ENCODE data around the gene TULP1. TPM values are rescaled to one million over a fixed set of nuclear protein-coding genes. Genes with fewer than 3 reads are reported as not detected.

The TULP1 gene
- total and polyA plus RNA-seq, 4 donors: not detected

DNA sequence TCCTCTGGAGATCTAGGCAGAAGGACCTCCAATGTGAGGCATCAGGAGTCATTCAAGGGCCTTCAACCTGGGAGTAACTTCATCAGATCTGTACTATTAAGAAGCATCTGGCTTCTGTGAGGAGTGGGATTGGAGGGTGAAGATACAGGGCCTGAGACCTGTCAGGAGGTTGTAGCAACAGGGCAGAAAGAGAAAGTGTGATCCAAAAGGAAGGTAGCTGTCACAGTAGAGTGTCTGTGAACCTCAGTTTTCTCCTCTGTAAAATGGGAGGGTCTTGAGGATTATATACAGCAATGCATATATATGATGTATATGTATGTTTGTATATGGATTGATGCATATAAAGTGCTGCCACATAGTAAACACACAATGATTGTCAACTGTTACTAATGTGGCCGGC lies 47.0 kb downstream of the TULP1 start:
- H3K36me3 ChIP-seq (ENCODE audit: control insufficient read depth in 4 of 4, insufficient read depth in 3 of 4, low read depth in 1 of 4, low read length in 3 of 4): peaks cover 0 to 14% (median 6%) of the 10 kb centered on the region in 4 donors
- no peak overlapping the region for H3K27ac ChIP-seq (ENCODE audit: low read depth in 1 of 2, low read length in 2 of 2)
- no peak for DNase-seq (ENCODE audit: low spot score)

DNA sequence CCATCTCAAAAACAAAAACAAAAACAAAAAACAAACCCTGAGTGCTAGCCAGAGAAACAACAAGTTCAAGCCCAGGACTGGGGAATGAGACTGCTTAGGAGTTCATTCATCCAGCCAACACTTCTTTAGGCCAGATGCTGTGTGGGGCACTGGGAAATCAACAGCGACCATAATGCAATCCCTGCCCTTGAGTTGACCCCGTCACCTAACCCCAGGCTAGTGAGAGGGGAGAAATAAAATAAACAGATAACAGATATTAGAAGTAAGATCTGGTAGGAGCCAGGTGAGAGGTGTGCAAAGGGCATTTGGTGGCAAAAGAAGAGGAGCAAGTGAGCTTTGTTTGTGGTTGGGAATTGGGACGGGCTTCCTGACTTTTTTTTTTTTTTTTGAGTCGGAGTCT lies 49.4 kb downstream of the TULP1 start:
- TF ChIP-seq, protein P1, sequence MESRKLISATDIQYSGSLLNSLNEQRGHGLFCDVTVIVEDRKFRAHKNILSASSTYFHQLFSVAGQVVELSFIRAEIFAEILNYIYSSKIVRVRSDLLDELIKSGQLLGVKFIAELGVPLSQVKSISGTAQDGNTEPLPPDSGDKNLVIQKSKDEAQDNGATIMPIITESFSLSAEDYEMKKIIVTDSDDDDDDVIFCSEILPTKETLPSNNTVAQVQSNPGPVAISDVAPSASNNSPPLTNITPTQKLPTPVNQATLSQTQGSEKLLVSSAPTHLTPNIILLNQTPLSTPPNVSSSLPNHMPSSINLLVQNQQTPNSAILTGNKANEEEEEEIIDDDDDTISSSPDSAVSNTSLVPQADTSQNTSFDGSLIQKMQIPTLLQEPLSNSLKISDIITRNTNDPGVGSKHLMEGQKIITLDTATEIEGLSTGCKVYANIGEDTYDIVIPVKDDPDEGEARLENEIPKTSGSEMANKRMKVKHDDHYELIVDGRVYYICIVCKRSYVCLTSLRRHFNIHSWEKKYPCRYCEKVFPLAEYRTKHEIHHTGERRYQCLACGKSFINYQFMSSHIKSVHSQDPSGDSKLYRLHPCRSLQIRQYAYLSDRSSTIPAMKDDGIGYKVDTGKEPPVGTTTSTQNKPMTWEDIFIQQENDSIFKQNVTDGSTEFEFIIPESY (IDR thresholded peaks at IDR 0.05): no peak
- TF ChIP-seq HNF4A (conservative IDR thresholded peaks at IDR 0.05) (peak; percentile 6 to 28), RXRA (IDR thresholded peaks at IDR 0.05) (peak; percentile 55 to 72), GABPA (IDR thresholded peaks at IDR 0.05 in 1 of 2, conservative IDR thresholded peaks at IDR 0.05 in 1 of 2) (no peak), SP1 (IDR thresholded peaks at IDR 0.05) (peak; percentile 12), JUND (IDR thresholded peaks at IDR 0.05) (peak in 1 of 2 donors; percentile 15)
- H3K9me3 ChIP-seq (ENCODE audit: control insufficient read depth in 4 of 4, low read length in 3 of 4): no peaks in the 10 kb centered on the region
- H3K27ac ChIP-seq (ENCODE audit: low read depth in 1 of 2, low read length in 2 of 2): no peak overlapping the region
- H3K27me3 ChIP-seq (ENCODE audit: control insufficient read depth in 4 of 4, insufficient read depth in 4 of 4, low read length in 3 of 4): no peaks in the 10 kb centered on the region
- 51% methylated on average over 4 of the region's 4 CpGs for WGBS
- peaks cover 0 to 6% (median 0%) of the 10 kb centered on the region in 4 donors for H3K4me1 ChIP-seq (ENCODE audit: control insufficient read depth in 4 of 4, insufficient read depth in 4 of 4, low read length in 3 of 4)
- DNase-seq (ENCODE audit: low spot score): no peak
- no peak overlapping the region for H3K4me3 ChIP-seq (ENCODE audit: low read depth in 1 of 3, low read length in 3 of 3)
- no peaks in the 10 kb centered on the region for H3K36me3 ChIP-seq (ENCODE audit: control insufficient read depth in 4 of 4, insufficient read depth in 3 of 4, low read depth in 1 of 4, low read length in 3 of 4)
- H3K9ac ChIP-seq (ENCODE audit: low read depth in 1 of 2, low read length in 2 of 2): no peak overlapping the region

More for the DNA sequence above, 47.0 kb downstream of the TULP1 start:
- peaks cover 0 to 18% (median 7%) of the 10 kb centered on the region in 4 donors for H3K4me1 ChIP-seq (ENCODE audit: control insufficient read depth in 4 of 4, insufficient read depth in 4 of 4, low read length in 3 of 4)
- no peak overlapping the region for H3K9ac ChIP-seq (ENCODE audit: low read depth in 1 of 2, low read length in 2 of 2)
- no peak overlapping the region for H3K4me3 ChIP-seq (ENCODE audit: low read depth in 1 of 3, low read length in 3 of 3)
- TF ChIP-seq NR2F2 (IDR thresholded peaks at IDR 0.05): no peak
- TF ChIP-seq HNF4A (conservative IDR thresholded peaks at IDR 0.05): no peak
- no peak for TF ChIP-seq REST (IDR thresholded peaks at IDR 0.05)
- TF ChIP-seq HNF4G (IDR thresholded peaks at IDR 0.05): no peak
- TF ChIP-seq SP1 (IDR thresholded peaks at IDR 0.05): no peak
- no peaks in the 10 kb centered on the region for H3K27me3 ChIP-seq (ENCODE audit: control insufficient read depth in 4 of 4, insufficient read depth in 4 of 4, low read length in 3 of 4)
- H3K9me3 ChIP-seq (ENCODE audit: control insufficient read depth in 4 of 4, low read length in 3 of 4): no peaks in the 10 kb centered on the region
- WGBS: 98% methylated on average over 1 of the region's 1 CpG

DNA sequence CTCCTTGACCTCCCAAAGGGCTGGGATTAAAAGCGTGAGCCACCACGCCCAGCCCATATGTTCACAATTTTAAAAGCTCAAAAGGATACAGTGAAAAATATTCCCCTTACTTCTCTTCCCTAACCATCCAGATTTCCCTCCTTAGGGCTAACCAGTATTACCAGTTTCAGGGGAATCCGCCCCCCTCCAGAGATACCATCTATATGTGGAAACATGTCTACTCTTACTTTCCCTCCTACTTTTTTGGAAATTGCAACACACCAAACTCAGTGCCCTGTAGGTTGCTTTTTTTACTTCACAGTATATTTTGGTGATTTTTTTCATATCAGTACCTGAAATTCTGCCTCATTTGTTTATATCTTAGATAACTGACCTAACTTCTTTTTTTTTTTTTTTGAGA lies 51.4 kb downstream of the TULP1 start:
- H3K9ac ChIP-seq (ENCODE audit: low read depth in 1 of 2, low read length in 2 of 2): no peak overlapping the region
- H3K4me1 ChIP-seq (ENCODE audit: control insufficient read depth in 4 of 4, insufficient read depth in 4 of 4, low read length in 3 of 4): peaks cover 0 to 2% (median 0%) of the 10 kb centered on the region in 4 donors
- no peak for DNase-seq (ENCODE audit: low spot score)
- no peaks in the 10 kb centered on the region for H3K9me3 ChIP-seq (ENCODE audit: control insufficient read depth in 4 of 4, low read length in 3 of 4)
- H3K27ac ChIP-seq (ENCODE audit: low read depth in 1 of 2, low read length in 2 of 2): no peak overlapping the region
- H3K27me3 ChIP-seq (ENCODE audit: control insufficient read depth in 4 of 4, insufficient read depth in 4 of 4, low read length in 3 of 4): no peaks in the 10 kb centered on the region
- no peak overlapping the region for H3K4me3 ChIP-seq (ENCODE audit: low read depth in 1 of 3, low read length in 3 of 3)
- 98% methylated on average over 3 of the region's 3 CpGs for WGBS
- H3K36me3 ChIP-seq (ENCODE audit: control insufficient read depth in 4 of 4, insufficient read depth in 3 of 4, low read depth in 1 of 4, low read length in 3 of 4): no peaks in the 10 kb centered on the region
- TF ChIP-seq FOXA1 (IDR thresholded peaks at IDR 0.05) (no peak), NR2F2 (IDR thresholded peaks at IDR 0.05) (no peak), REST (IDR thresholded peaks at IDR 0.05) (no peak), EGR1 (IDR thresholded peaks at IDR 0.05; ENCODE audit: low read depth in 2 of 2) (no peak), RAD21 (IDR thresholded peaks at IDR 0.05) (no peak), SP1 (IDR thresholded peaks at IDR 0.05) (no peak), YY1 (IDR thresholded peaks at IDR 0.05) (no peak)
- TF ChIP-seq, protein P1 (IDR thresholded peaks at IDR 0.05): no peak
- TF ChIP-seq, protein P2, sequence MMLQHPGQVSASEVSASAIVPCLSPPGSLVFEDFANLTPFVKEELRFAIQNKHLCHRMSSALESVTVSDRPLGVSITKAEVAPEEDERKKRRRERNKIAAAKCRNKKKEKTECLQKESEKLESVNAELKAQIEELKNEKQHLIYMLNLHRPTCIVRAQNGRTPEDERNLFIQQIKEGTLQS (IDR thresholded peaks at IDR 0.05): no peak
- TF ChIP-seq, protein P3, sequence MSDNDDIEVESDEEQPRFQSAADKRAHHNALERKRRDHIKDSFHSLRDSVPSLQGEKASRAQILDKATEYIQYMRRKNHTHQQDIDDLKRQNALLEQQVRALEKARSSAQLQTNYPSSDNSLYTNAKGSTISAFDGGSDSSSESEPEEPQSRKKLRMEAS (IDR thresholded peaks at IDR 0.05): no peak
